GM19438 (cell line): Measurements from ENCODE around the gene NKD2.
"Not testable (repeated sequence)": the region's sequence is repeated elsewhere in the genome, so short reads cannot be mapped to it uniquely, and the experiment has no call there.

Experiments
- ATAC-seq: cut with Tn5 transposase; IDR thresholded peaks from one replicate; pipeline ENCODE4 v1.9.1; 2021; ENCODE audit warnings: low read depth; ENCODE audit not compliant: unreplicated experiment

Gene NKD2

DNA sequence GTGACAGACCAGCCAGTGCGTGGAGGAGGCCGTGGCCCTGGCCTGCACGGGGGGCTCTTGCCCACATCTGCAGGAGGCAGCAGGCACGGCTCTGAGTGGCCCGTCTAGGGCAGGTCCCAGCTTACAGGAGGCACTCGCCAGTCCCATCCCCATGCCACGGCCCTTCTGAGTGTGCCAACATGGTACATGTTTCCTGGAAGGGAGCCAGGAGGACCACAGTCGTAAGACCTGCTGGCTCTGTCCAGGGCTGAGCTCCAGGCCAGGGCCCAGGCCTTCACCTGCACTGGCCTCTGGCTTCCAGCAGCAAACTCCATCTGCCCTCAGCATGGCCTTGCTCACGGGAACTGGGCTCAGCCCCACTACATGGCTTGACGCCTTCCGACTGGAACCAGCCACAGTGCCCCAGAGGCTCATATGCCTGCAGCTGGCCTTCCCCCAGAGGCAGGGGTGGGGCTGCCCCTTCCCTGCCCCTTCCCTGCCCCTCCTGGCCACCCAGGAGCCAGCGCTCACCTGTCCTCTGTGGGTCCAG is 3.8 kb downstream of the NKD2 start:
- ATAC-seq, result no peak

DNA sequence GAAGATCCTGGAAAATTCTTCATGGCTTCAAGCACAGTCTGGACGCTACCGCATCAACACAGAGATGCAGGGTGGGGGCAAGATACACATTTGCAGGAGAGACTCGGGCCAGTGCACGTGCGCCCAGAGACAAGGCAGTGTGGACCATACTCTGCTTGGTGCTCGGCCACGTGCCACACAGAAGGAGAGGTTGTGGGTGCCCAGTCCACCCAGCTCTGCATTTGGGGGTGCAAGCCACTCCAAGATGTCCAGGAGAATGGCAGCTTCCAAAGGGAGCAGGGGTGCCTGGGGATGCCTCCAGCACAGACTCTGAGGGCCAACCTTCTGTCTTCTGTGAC is 4.3 kb downstream of the NKD2 start:
- ATAC-seq, result no peak

GRCh38 chr5:1013238-1013947 is 4.8 kb downstream of the NKD2 start:
- ATAC-seq, result no peak

GRCh38 chr5:1013948-1014301 is 5.3 kb downstream of the NKD2 start:
- no peak for ATAC-seq

DNA sequence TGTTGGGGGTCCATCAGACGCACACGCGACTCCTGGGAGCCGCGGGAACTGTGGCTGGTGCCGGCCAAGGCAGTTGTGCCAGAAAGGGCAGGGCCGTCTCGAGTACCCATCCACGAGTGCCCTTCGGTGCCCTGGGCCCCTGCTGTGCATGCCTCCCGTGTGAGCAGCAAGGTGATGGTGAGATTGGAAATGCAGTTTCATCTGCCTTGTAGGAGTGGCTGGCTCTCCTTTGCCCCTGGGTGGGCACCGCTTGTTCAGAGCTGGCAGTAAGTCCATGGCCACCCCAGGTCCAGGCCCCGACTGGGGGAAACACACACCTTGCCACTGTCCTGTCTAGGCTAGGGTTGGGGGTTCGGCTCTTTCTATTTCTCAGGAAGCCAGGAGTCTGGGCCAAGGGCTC is 5.7 kb downstream of the NKD2 start:
- ATAC-seq, result no peak

DNA sequence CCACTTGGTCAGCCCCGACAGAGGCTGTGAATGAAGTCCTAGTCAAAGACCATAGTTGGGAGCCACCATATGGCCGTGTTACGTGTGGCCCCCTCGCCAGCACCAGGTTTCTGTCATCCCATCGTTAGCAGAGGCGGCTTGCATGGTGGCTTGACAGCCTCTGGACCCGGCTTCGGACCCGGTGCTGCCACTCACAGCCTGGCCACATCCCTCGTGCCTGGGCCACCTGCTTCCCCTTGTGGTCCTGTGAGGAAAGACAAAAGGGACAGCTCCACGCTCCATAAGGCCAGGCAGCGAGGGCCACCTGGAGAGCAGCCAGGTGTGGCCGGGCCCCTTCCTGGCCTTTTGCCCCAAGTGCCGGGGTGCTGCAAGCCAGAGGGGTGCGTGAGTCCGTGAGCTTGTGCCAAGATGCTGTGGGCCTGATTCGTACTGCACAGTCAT is 6.2 kb downstream of the NKD2 start:
- no peak for ATAC-seq

GRCh38 chr5:1015507-1015906 is 6.9 kb downstream of the NKD2 start:
- no peak for ATAC-seq

DNA sequence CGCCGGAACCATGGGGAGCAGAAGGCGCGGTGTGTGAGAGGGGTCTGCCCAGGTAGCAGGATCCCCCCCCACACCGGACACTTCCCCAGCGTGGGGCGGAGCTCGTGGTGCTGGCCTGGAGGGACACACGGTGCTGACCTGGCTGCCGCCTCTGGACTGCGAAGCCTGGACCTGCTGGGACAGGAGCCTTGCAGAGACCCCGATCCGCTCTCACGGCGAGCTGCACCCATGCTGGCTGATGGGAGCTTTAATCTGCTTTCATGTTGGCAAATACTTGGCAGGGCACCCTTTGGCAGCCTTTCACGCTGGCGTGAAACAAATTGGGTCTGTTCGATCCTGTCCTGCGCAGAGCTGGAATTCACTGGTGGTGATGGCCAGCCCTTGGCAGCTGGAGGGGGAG is 7.4 kb downstream of the NKD2 start:
- no peak for ATAC-seq

DNA sequence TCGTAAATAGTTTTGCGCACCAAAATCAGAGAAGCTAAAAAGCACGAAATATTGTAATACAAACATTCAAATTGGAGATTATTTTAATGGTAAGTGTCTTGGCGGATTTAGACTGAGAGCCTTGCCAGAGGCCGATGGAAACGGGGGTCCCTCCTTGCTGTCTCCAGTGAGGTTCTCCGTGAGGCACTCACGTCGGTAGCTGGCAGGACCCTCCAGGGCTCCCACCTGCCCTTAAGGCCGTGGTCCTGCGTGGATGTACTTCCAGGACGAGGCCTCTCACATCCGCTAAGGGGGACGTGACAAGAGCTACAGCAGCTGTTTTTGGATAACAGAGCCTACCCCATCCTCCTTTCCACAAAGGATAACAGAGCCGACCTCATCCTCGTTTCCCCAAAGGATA is 7.9 kb downstream of the NKD2 start:
- ATAC-seq, result no peak

GRCh38 chr5:1017056-1017455 is 8.5 kb downstream of the NKD2 start:
- no peak for ATAC-seq

DNA sequence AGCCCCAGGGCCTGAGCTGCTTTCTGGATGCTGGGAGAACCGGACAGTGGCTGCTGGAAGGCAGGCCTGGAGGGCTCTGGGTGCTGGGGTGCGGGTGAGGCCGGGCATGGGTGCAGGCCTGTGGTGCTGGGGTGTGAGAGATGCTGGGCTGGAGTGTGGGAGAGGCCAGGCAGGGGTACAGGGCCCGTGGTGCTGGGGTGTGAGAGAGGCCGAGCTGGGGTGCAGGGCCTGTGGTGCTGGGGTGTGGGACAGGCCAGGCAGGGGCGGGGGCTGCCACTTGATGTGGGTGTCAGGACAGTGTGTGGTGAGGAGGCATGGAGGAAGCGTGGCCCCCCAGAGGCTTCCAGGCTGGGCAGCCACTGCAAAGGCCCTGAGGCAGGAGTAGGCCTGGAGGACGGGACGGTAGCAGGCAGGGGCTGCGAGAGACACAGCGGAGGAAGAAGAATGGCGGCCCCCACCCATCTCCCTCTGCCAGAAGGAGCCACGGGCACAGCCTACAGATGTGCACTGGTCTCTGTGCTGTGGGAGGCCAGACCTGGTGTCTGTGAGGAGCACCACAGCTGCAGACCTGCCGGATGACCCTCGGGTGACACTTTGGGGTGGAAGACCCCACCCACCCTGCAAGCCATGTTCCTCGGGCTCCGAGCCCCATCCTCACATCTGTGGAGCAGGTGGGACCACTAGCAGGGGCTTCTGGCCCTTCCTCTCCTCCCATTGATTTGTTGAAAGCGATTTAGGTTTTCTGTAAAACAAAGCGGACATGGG is 9.3 kb downstream of the NKD2 start:
- no peak for ATAC-seq

- no peak for ATAC-seq
These were observed 10.0 kb downstream of the NKD2 start for GRCh38 chr5:1018596-1018995.

GRCh38 chr5:1019001-1019905 is 10.7 kb downstream of the NKD2 start:
- no peak for ATAC-seq

DNA sequence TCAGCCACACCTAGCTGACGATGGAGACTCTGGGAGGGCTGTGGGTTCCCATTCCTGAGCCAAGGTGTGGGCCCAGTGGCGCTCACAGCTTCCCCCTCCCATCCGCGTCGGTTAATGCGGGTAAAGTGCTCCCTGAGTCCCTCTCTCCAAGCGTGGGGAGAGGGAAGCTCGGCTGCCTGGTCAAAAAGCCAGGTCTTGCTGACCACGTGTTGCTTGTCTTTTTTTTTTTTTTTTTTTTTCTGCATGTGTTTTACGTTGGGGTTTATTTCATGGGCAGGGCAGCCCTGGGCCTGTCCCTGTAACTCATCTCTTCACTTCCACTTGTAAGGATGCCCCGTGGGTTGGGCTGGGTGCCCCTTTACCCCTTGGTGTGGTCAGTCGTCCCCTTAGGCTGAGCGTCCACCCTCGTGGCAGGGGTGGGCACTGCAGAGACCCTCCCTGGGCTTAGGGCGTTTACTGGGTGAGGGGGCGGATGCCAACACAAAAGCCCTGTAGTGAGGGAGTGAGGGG is 11.9 kb downstream of the NKD2 start:
- no peak for ATAC-seq

GRCh38 chr5:1021136-1021968 is 12.8 kb downstream of the NKD2 start:
- ATAC-seq, result no peak

GRCh38 chr5:1021969-1022336 is 13.4 kb downstream of the NKD2 start:
- ATAC-seq, result not testable (repeated sequence)

DNA sequence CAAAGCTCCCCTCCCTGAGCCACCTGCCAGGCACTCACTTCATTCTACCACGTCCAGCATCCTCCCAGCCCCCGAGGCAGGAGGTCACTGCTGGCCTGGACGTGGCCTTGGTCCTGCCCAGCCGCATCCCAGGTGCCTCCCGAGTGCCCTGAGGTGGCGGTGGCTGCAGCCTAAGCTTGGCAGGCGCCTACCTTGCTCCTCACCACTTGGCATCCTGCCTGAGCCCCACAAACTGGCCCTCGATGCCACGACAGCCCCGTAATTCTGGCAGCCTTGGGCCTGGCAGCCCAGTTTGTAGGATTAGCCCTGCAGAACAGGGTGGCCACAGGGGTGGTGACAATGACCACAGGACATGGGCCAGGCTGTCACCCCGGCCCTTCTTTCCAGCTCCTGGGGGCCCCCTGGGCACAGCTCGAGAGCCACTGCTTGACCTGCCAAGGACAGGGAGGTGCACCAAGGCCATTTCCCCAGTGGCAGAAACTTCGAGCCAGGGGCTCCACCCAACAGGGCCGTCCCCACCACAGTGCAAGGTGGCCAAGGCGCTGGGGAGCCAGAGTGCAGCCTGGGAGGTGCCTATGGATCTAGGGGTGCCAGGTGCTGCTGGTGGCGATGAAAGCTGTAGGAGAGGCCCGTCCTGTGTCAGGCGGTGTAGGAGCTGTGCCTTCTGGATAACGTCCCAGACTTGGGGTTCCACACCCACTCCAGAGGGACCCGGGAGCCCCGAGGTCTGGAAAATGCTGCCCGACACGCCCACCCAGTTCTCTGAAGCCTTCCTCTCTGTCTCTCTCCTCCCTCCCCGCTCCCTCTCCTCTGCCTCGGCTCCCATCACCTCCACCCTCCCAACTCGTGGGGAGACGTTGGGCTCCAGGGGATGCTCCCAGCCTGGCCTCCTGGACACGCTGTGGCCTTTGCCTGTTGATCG is 18.4 kb downstream of the NKD2 start:
- no peak for ATAC-seq

- ATAC-seq, result no peak
These were observed 19.2 kb downstream of the NKD2 start for GRCh38 chr5:1027631-1028441.
